NB4 (cell line): Measurements from ENCODE around the gene PLEKHM2.

Experiments
- DNase-seq: peaks from one replicate; pipeline ENCODE4 v3.0.0; 2010; ENCODE audit warnings: low read depth
- H3K4me3 ChIP-seq: one replicate; pipeline ENCODE4 v1.5.1; 2011; ENCODE audit warnings: mild to moderate bottlenecking, low read depth, low read length, moderate library complexity
- MYC ChIP-seq: IDR thresholded peaks from 2 replicates; pipeline ENCODE4 v1.6.1; 2011; ENCODE audit warnings: low read depth, low read length
- POLR2A ChIP-seq: IDR thresholded peaks from 2 replicates; pipeline ENCODE4 v1.6.1; 2011; ENCODE audit warnings: mild to moderate bottlenecking; ENCODE audit not compliant: insufficient read length; ENCODE audit errors: extremely low read depth
- TF ChIP-seq, protein P1 (sequence below): IDR thresholded peaks from 2 replicates; pipeline ENCODE4 v1.6.1; 2011; ENCODE audit warnings: low read depth, low read length
- TF ChIP-seq, protein P2 (sequence below): IDR thresholded peaks from one replicate; pipeline ENCODE4 v1.5.1; 2012; ENCODE audit warnings: low read depth, low read length

PLEKHM2 gene

DNA sequence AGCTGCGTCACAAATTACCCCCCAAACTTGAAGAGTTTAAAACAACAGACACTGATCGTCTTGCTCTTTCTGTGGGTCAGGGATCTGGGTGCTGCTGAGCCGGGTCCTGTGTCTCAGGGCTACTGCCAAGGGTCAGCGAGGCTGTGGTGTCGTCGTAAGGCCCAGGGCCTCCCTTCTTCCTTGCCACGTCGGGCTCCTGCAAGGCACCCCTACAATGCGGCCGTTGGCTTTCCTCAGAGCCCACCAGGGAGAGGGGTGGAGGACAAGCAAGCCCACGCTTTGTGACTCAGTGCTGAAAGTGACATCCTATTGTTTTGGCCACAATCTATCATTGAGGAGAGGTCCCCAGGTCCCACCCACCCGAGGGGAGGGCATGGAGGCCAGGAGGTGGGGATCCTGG lies 66.8 kb downstream of the PLEKHM2 start:
- no peak for DNase-seq
- TF ChIP-seq, protein P1, sequence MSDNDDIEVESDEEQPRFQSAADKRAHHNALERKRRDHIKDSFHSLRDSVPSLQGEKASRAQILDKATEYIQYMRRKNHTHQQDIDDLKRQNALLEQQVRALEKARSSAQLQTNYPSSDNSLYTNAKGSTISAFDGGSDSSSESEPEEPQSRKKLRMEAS, result no peak
- TF ChIP-seq, protein P2, sequence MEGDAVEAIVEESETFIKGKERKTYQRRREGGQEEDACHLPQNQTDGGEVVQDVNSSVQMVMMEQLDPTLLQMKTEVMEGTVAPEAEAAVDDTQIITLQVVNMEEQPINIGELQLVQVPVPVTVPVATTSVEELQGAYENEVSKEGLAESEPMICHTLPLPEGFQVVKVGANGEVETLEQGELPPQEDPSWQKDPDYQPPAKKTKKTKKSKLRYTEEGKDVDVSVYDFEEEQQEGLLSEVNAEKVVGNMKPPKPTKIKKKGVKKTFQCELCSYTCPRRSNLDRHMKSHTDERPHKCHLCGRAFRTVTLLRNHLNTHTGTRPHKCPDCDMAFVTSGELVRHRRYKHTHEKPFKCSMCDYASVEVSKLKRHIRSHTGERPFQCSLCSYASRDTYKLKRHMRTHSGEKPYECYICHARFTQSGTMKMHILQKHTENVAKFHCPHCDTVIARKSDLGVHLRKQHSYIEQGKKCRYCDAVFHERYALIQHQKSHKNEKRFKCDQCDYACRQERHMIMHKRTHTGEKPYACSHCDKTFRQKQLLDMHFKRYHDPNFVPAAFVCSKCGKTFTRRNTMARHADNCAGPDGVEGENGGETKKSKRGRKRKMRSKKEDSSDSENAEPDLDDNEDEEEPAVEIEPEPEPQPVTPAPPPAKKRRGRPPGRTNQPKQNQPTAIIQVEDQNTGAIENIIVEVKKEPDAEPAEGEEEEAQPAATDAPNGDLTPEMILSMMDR, result no peak
- TF ChIP-seq POLR2A, result no peak
- no peak for TF ChIP-seq MYC
- no peak overlapping the region for H3K4me3 ChIP-seq

DNA sequence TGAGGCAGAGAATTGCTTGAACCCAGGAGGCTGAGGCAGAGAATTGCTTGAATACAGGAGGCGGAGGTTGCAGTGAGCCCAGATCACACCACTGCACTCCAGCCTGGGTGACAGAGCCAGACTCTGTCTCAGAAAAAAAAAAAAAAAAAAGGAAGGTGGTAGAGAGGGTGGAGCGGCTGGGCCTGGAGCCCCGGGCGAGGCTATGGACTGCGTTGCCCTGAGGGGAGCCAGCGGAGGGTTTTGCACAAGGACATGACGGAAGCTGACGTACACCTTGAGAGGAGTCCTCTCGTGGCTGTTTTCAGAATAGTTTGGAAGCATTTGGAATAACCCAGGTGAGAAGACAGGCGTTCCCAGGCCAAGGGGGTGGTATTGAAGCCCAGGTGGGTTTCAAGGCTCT lies 67.6 kb downstream of the PLEKHM2 start:
- DNase-seq, result no peak
- TF ChIP-seq, protein P2, result no peak
- TF ChIP-seq POLR2A (no peak), MYC (no peak)
- TF ChIP-seq, protein P1, result no peak
- H3K4me3 ChIP-seq, result no peak overlapping the region

DNA sequence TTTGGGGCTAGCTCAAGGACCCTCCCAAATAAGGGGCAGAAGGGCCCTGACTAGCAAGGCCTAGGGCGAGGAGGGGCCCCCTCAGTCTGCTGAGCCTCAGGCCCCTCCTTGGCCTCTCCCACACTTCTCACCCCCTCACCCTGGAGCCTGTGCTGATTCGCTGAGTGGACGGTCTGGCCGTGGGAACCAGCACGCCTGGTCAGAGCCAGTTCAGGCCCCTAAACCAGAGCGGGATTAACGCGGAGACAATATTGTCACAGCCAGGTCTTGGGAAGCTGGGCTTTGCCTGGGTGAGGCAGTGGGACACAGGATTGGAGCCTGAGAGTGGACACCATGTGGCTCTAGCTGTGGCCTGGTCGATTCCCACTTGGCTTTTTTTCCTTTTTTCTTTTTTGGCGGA lies 69.7 kb downstream of the PLEKHM2 start:
- no peak for TF ChIP-seq POLR2A
- no peak for TF ChIP-seq MYC
- TF ChIP-seq, protein P1, result no peak
- TF ChIP-seq, protein P2, result no peak
- no peak overlapping the region for H3K4me3 ChIP-seq
- DNase-seq, result no peak

DNA sequence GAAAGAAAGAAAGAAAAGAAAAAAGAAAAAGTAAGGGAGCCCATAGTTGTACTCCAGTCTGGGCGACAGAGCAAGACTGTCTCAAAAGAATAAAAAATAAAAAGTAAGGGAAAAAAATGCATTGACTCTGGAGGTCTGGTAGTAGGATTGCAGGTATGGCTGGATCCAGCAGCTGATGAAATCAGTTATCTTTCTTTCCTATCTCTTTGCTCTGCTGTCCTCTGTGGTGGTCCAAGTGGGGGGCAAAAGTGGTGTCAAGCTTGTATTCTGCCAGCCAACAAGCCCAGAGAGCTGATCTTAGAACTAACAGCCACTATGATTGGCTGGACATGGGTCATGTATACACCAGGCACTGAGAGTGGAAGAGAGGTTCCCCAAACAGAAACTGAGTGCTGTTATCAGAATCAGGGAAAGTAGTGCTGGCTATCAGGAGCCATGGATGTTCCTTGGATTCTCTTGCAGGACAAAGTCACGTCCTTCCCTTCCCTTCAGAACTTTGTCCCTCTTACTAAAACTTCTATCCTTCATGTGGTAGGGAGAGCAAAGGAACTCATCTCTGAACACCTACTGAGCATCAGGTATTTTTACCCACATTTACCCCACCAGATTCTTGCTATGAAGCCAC lies 71.0 kb downstream of the PLEKHM2 start:
- DNase-seq, result no peak
- H3K4me3 ChIP-seq, result no peak overlapping the region
- TF ChIP-seq, protein P2, result no peak
- TF ChIP-seq POLR2A, result no peak
- TF ChIP-seq, protein P1, result no peak
- no peak for TF ChIP-seq MYC

DNA sequence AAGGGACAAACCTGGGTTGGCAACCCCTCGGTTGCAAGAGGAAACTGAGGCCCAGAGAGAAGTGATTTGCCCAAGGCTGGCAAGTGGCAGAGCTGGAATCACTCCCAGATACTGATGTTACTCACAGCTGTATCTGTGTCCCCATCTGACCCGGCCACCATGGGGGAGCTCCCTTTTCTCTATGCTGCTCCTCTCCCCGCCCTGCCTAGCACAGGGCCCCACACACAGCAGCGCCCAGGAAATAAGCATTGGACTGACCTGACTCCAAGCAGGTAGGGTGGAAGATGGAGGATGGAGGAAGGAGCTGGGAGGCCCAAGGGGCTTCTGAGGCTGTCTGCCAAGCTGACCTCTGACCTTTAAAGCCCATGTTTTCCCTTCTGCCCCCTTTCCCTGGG lies 71.5 kb downstream of the PLEKHM2 start:
- DNase-seq, result no peak
- TF ChIP-seq POLR2A (no peak), MYC (no peak)
- TF ChIP-seq, protein P1, result no peak
- TF ChIP-seq, protein P2, result no peak
- no peak overlapping the region for H3K4me3 ChIP-seq
